GM12872 (cell line): Measurements from ENCODE around the gene RIPK4.

ENCODE experiments used
- TF ChIP-seq, protein P1 (sequence below): IDR thresholded peaks from 3 replicates; pipeline ENCODE4 v1.5.1; 2011; ENCODE audit warnings: low read depth, mild to moderate bottlenecking, low read length, moderate library complexity; ENCODE audit not compliant: insufficient read depth

Gene RIPK4

DNA sequence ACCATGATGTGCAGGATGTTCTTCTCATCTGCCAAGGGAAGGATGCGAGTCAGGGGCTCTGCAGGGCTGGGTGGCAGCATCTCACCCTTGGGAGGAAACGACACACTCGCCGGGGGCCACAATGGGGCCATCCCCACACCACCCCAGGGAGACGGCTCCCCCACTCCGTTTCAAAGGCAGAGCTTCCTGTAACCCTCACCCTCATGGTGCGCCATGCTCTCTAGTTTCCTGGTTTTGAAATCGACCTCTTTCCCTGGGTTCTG, 20.2 kb downstream of the RIPK4 start:
- TF ChIP-seq, protein P1, sequence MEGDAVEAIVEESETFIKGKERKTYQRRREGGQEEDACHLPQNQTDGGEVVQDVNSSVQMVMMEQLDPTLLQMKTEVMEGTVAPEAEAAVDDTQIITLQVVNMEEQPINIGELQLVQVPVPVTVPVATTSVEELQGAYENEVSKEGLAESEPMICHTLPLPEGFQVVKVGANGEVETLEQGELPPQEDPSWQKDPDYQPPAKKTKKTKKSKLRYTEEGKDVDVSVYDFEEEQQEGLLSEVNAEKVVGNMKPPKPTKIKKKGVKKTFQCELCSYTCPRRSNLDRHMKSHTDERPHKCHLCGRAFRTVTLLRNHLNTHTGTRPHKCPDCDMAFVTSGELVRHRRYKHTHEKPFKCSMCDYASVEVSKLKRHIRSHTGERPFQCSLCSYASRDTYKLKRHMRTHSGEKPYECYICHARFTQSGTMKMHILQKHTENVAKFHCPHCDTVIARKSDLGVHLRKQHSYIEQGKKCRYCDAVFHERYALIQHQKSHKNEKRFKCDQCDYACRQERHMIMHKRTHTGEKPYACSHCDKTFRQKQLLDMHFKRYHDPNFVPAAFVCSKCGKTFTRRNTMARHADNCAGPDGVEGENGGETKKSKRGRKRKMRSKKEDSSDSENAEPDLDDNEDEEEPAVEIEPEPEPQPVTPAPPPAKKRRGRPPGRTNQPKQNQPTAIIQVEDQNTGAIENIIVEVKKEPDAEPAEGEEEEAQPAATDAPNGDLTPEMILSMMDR, result no peak

DNA sequence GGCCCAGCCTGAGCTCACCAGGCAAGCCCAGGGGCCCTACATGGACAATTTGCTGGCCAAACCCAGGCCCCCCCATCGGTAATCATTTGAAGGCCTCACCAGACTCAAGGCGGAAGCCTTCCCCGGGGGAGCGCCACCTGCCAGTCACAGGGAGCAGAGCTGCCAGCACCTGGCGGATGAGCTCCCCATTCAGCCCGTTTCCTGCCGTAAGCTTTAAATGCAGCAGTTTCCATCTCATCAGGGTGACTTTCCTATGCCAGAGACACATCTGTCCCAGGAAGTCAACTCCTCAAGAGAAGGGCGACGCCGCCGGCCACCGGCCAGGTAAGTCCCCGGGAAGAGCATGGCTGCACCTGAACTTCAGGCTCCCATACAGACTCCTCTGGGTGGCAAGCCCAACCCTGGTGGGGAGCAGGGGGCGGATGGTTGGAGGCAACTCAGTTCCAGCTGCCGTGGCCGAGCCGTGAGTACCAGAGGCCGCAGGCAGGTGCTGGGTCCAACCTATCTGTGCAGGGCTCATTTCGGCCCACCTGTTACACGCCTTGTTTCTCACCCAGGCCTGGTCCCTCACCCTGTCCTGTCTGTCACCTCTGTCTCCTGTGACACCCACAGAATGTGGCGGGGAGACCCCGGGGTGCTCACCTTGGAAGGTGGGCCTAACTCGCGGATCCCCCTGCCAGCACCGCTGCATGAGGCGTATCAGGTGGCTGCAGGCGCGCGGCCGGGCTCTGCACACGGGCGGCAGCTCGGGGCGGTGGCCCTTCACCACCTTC, 20.7 kb downstream of the RIPK4 start:
- TF ChIP-seq, protein P1, result no peak

DNA sequence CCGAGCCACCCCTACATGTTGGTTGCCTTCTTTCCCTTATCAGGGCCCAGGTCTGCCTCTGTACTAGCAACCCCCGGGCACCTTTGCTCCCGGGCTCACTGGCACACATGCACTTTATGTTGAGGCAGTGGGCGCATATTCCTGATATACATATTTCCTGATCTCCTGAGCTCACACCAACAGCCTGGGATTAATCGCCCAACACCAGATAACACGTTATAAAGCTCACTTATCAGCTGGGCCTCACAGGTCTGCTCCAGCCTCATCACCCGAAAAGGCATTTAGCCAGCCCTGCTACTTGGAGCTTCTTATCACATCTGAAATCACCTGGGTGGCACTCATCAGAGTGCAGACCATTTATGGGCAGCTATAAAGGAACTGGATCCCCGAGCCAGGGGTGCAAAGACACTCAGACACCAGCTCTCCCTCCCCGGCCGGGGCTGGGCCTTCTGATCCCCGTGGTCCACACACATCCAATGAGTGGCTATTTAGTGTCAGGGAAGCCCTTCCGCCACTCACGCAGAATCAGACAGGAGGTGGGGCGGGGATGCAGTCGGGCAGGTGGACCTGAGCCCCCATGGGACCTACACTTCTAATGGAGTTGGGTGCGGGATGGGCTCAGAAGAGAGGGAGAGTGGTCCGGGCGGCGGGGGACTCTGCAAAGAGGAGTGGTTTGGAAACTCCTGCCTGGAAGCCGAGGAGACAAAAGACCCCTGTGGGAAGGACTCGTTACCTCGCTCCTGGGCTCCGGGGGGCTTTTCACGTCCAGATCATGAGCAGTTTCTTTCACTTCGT, 21.6 kb downstream of the RIPK4 start:
- TF ChIP-seq, protein P1, result no peak

DNA sequence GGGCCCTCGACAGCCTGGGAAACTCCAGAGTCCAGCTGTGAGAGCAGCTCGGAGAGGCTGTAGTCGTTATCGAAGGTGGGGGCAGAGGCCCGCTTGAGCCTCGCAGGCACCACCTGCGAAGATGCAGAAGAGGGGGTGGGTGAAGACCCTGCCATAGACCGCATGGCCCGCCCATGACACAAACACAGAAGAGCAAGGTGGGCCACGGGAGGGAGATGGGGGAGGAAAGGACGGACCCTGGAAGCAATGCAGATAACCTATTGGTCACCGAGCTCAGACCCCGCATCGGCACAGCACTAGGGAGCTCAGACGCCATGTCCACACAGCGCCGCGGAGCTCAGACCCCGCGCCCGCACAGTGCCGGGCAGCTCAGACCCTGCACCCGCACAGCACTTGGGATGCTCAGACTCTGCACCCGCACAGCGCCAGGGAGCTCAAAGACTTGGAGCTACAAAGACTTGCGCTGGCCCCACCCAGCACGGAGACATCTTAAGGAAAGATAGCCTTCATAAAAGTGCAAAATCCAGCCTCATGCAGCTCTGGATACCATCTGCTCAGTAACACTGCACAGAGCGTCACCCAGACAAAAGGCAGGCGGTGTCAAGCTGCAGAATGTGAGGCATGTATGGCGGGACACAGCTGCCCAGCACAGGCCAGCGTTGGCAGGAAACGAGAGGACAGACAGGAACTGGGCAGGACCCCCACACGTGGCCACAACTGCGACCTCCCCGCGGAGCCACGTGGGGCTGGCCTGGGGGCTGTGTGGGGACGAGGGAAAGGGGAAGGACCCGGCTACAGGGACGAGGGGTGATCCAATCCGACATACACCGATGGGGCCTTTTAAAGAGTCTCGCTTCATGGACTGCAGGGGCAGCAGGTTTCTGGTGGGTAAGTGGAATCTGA, 22.6 kb downstream of the RIPK4 start:
- TF ChIP-seq, protein P1, result no peak

DNA sequence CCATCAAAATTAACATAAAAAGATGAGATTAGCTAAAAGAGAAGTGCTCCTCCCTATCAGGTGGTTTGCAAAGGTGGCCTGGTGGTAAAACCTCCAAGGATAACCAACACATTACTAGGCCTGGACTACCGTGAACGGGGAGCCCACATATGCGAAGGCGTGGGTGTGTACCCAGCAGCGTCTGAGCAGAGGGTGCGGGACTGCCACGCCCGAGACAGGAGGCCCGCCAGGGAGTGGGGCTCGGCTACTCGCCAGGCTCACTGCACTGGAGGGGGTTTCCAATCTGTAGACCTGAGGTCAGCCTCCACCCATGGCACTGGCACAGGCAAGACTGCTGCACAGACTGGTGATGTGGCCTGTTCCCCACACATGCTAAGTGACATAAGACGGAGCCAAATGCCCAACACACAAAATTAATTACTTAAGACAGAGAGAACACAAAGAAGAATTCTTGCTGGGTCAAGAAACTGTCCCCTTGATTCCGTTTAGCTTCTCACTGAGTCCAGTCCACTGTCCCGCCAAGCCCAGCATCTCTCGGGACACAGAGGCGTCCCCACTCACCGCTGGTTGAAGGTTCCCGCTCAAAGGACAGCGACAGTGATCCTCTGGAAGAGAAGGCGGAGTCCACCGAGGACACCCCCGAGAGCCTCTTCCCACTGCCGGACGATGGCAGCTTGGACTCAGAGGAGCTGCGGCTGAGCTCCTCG, 23.4 kb downstream of the RIPK4 start:
- TF ChIP-seq, protein P1, result no peak

DNA sequence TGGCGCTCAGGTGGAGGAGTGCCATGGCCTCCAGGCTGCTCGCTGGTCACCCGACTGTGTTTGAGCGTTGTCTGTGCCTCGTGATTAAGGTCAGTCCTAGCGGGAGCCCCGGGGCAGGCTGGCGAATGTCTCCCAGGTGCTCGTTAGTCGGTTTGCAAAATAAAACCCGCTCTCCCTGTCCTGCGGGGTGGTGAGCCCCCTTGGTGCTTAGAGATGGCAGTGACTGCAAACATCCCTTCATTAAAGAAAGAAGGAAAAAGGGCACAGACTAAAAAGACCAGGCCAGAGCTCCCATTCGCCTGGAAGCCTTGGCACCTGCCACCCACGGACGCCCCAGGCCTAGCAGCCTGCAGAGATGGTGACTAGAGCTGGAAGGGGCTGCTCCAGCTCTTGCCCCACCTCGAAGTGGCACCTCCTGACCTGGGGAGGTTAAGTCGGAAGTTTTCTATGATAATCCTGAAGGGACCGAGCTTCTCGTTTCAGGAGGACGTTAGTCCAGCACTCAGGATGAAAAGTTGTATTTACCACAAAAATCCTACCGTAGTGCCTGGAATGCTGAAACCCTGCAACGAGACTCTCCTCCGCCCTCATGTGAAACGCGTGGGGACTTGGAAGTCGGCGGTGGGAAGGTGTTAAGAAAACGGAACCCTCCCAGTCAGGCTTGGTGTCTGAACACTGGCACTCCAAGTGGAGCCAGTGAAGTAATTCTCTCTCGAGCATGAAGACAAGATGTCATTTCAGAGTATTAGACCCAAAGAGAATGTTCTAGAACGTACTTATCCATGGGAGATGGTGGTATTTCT, 24.6 kb downstream of the RIPK4 start:
- TF ChIP-seq, protein P1, result no peak
